Stimulated activated CD4-positive, alpha-beta T cell treated with anti-CD3 and anti-CD28 coated beads, Interleukin-2, amount 100 ng/mL, for 24 hours (primary cell): Measurements from ENCODE around the gene MROH8.

Experiments used
- DNase-seq, 2 donors: peaks; one replicate each; pipeline ENCODE4 v3.0.0-alpha.2; 2020

The MROH8 gene

GRCh38 chr20:37198932-37199660 lies 19.7 kb upstream of the MROH8 start:
- no peak for DNase-seq

GRCh38 chr20:37194621-37195417 lies 15.5 kb upstream of the MROH8 start:
- no peak for DNase-seq

GRCh38 chr20:37193821-37194220 lies 14.5 kb upstream of the MROH8 start:
- DNase-seq, result no peak

GRCh38 chr20:37193226-37193625 lies 13.9 kb upstream of the MROH8 start:
- no peak for DNase-seq

DNA sequence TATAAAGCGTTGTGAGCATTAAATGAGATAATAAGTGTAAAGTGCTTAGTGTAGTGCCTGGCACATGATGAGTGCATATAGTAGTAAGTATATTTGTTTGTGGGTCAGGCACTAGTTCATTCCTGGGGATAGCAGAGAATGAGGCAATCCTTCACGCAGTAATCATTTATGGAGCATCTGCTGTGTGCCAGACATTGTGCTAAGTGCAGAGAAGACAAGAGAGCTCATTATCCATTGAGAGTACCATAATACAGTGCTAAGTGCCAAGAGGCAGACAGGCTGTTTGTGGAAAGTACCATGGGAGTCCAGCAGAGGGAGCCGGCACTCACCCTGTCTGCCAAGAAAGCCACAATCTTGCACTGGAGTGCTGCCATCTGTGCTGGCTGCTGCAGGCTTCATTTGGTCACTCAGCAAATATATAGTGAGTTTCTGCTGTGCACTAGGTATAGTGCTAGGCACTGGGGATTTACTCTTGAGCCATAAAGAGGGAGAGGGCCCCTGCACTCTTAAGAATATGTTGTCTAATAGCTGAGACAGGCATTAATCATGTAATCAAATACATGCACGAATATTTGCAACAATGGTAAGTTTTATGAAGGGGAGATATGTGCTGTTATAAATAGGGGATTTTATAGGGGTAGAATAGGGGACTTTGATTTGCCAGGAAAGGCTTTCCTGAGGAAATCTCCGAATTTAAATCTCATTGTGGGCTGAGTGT lies 12.9 kb upstream of the MROH8 start:
- peak; percentile 76 to 78 for DNase-seq

GRCh38 chr20:37190354-37191112 lies 11.2 kb upstream of the MROH8 start:
- no peak for DNase-seq

DNA sequence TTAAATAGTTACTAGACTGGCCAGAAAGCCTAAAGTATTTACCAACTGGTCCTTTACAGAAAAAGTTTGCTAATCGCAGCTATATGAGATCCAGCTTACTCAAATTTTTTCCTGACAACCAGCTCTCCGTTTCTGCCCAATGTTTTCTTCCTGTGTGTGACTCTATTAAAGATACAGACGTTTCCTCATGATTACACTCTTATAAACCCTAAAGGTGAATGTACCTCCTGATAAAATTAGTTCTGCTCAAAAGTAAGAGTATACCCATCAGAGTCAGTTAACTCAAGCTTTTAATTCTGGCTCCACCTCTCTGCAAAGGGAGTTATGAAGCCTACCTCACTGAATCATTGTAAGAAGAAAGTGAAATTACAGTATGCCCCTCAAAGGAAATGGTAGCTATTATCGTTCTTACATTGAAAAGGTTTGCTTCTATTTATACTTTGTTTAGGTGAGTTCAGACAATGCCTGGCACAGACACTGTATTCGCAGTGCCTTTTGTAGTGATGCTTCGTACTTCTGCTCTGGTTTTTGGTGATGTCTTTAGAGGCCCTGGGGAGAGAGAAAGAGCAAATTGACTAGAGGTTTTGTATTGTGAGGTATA lies 10.2 kb upstream of the MROH8 start:
- DNase-seq, result no peak

DNA sequence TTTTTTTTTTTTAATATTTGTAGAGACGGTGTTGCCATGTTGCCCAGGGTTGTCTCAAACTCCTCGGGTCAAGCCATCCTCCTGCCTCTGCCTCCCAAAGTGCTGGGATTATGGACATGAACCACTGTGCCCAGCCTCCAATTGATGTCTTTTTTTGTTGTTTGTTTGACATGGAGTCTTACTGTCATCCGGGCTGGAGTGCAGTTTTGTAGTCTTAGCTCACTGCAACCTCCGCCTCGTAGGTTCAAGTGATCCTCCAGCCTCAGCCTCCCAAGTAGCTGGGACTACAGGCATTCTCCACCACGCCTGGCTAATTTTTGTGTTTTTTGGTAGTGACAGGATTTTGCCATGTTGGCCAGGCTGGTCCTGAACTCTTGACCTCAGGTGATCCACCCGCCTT lies 9.4 kb upstream of the MROH8 start:
- DNase-seq, result no peak

DNA sequence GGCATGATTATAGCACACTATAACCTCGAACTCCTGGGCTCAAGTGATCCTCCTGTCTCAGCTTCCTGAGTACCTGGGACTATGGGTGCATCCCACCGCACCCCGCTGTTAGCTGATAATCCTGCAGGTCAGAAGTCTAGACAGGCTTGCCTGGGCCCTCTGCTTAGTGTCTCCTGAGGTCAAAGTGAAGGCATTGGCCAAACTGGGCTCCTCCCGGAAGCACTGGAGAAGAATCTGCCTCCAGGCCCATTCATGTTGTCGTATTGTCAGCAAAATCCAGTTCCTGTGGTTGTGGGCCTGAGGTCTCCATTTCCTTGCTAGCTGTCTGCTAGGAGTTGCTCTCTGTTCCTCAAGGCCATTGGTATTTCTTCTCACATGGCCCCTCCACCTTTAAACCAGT lies 6.3 kb upstream of the MROH8 start:
- DNase-seq, result no peak

- DNase-seq, result peak in 1 of 2 donors; percentile 20
Measured at GRCh38 chr20:37179683-37180524, 556 bp upstream of the MROH8 start.

- no peak for DNase-seq
Measured at GRCh38 chr20:37172836-37173235, 6.5 kb downstream of the MROH8 start.

DNA sequence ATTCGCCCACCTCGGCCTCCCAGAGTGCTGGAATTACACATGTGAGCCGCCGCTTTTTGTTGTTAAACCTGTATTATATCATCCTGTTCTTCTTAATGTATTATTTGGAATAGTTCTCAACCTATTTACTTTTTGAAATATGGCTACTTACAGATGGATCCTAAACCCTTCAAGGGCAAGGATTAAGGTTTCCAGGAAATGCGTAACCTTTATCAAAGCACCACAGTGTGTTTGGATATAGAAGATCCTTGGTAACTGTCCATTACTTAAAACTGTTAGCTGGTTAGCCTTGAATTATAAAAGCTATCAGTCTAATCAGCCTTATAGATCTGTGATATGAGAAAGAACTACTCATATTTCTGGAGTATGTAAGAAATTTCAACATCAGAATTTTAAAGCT lies 12.5 kb downstream of the MROH8 start:
- no peak for DNase-seq

- no peak for DNase-seq
Measured at GRCh38 chr20:37165031-37165430, 14.3 kb downstream of the MROH8 start.

DNA sequence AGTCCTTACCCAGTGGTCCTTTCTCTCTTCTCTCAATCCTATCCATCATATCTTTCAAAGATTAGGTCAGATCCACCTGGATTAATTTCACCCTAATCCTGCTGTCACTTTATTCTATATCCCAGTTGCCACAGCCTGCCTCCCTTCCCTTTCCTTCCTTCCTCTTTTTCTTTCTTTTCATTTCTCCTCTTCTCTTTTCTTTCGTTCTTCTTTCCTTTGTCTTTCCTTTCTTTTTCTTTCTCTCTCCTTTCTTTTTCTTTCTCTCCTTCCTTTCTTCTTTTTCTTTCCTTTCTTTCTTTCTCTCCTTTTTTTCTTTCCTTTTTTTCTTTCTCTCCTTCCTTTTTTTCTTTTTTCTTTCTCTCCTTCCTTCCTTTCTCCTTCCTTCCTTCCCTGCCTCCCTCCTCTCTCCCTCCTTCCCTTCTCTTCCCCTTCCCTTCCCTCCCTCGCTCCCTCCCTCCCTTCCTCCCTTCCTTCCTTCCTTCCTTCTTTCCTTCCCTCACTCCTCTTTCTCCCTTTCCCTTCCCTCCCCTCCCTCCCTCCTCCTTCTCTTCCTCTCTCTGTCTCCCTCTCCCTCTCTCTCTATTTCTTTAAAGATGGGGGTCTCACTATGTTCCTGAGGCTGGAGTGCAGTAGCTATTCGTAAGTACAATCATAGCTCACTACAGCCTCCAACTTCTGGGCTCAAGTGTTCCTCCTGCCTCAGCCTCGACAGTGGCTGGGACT lies 15.4 kb downstream of the MROH8 start:
- DNase-seq, result no peak

DNA sequence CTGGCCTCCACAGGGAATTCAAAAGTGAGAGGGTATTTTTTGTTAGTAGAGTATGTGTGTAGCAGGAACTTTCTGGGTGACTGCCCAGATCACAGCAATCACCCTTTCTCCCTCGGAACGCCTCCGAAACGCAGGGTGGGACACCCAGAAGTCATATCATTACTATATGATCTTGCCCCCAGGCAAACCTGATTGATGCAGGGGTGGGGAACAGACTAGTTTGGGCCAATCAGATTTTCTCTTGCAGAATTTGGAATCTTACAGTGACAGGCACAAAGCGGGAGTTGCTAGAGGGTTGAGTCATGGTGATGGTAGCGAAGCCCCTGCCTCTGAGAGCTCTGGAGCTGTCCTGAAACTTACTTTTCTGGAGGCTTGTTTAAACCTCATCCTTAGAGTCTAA lies 16.7 kb downstream of the MROH8 start:
- DNase-seq, result no peak

GRCh38 chr20:37161830-37162549 lies 17.4 kb downstream of the MROH8 start:
- no peak for DNase-seq

- no peak for DNase-seq
Measured at GRCh38 chr20:37160683-37161082, 18.7 kb downstream of the MROH8 start.

DNA sequence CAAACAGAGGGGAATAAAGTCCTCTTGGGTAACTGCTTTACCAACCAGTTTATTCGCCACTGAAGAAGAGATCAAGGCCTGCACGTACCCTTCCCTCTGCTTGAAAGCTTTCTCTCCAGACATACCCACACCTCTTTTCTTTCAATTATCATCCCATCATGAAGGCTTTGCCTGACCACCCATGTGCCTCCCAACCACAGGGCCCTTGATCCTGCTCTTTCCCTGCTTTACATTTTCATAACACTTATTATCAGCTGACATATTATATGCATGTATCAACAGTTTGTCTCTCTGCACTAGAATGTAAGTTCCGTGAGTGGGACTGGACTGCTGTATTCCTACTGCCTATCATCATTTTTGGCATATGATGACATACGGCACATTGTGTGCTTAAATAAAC lies 21.1 kb downstream of the MROH8 start:
- DNase-seq, result no peak

DNA sequence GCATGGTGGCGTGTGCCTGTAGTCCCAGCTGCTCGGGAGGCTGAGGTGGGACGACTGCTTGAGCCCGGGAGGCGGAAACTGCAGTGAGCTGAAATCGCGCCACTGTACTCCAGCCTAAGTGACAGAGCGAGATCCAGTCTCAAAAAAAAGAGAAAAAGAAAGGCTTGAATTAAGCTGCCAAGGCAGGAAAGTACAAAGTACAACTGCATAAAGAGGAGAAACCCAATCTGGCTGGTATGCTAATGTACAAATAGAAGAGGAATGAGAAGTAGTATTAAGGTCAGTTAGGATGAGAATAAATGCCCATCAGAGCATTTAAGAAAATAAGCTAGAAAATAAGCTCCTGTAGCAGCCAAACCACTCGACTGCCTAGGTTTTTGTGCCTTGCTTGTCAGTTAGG lies 23.4 kb downstream of the MROH8 start:
- DNase-seq, result no peak

- DNase-seq, result no peak
Measured at GRCh38 chr20:37154684-37155298, 24.6 kb downstream of the MROH8 start.
